ENCODE data around the gene PARD3. TPM values are rescaled to one million over a fixed set of nuclear protein-coding genes. Genes with fewer than 3 reads are reported as not detected.

The PARD3 gene
- total and polyA plus RNA-seq, 10 of the 15 experiments (the other 5 are each of a cell fraction or from before 2014, with no cell fraction given), result 2.6 to 43.1 (median 13.9) TPM

DNA sequence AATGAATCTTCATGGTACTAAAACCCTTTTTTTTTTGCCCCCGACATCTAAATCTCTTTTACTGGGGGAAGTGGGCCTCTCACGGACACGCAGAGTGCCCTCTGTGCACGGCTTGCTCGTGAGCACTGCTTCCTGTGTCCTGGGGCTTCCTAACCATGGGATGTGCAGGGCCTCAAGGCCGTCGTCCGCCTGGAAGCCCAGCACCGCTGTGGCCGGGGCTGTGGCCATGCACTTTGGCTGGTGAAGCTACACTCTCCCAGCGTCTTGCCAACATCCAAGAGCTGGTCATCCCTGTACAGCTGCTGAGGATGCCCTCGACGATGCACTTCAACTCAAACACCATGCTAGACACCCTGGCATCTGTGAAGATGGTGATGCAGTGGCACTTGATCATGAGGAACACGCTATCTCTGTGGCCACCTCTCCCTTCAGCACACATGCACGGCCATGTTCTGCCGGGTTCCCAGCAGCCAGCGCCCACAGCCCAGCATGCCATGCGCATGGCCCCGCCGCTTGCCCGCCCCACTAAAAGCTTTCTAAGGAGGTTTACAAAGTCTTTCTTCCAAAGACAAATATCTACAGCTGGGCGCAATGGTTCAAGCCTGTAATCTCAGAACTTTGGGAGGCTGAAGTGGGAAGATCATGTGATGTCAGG, 326.5 kb downstream of the PARD3 start:
- Histone ChIP-seq H3K36me3 (ENCODE audit: control insufficient read depth in 2 of 2, insufficient read depth in 2 of 2, low read length in 1 of 2) (no peaks in the 10 kb centered on the region; a peak in 1 of 4 replicates), H3K4me2 (ENCODE audit: control insufficient read depth, insufficient read depth) (no peak overlapping the region), H3K4me3 (no peak overlapping the region), H3K9me3 (replicated peaks; ENCODE audit: control insufficient read depth, insufficient read depth, low read length) (no peaks in the 10 kb centered on the region), H3K79me2 (ENCODE audit: control insufficient read depth, insufficient read depth, low read length) (no peaks in the 10 kb centered on the region), H2AFZ (ENCODE audit: control insufficient read depth, low read depth, low read length) (no peak overlapping the region), H3K27ac (ENCODE audit: control insufficient read depth, insufficient read depth) (no peak overlapping the region), H4K20me1 (ENCODE audit: control insufficient read depth, insufficient read depth) (no peaks in the 10 kb centered on the region), H3K27me3 (replicated peaks in 1 of 2; ENCODE audit: control insufficient read depth in 2 of 2, insufficient read depth in 2 of 2, low read length in 1 of 2) (no peaks in the 10 kb centered on the region), H3K4me1 (ENCODE audit: control insufficient read depth, insufficient read depth, low read length) (no peaks in the 10 kb centered on the region), H3K9ac (ENCODE audit: control insufficient read depth, insufficient read depth, low read length) (no peak overlapping the region)
- DNase-seq (ENCODE audit: low read depth, low spot score), result no peak
- no TSS peak for BruUV-seq (replicated peaks)
- POLR2A ChIA-PET, result interaction anchor here (1.4 kb wide), 1 partner anchor 11 kb away, joined by 3 read pairs; no protein-coding TSS in a partner anchor
- no peak for FAIRE-seq
- intact Hi-C loops (cut with micrococcal nuclease; ENCODE audit: unreplicated experiment) (loop anchor here (10.0 kb wide), 1 partner anchor 64 kb away; no protein-coding TSS in a partner anchor), in situ Hi-C loops (cut with MboI) (no loop called here)
- TF ChIP-seq EP300 (IDR thresholded peaks at IDR 0.05; ENCODE audit: borderline replicate concordance in 1 of 2, control insufficient read depth in 1 of 2, low read depth in 2 of 2, low read length in 2 of 2), result no peak
- TF ChIP-seq NFYA (IDR thresholded peaks at IDR 0.05; ENCODE audit: borderline replicate concordance, low read depth, low read length), result no peak
- TF ChIP-seq JUND (IDR thresholded peaks at IDR 0.05; ENCODE audit: low read depth, low read length), result no peak
- no peak for TF ChIP-seq CBX3 (IDR thresholded peaks at IDR 0.05; ENCODE audit: borderline replicate concordance, low read depth)
- no peak for TF ChIP-seq SIN3A (IDR thresholded peaks at IDR 0.05; ENCODE audit: low read depth, low read length)
- TF ChIP-seq SMAD1 (IDR thresholded peaks at IDR 0.05; ENCODE audit: low read depth, partially characterized antibody), result no peak
- TF ChIP-seq KAT2A (conservative IDR thresholded peaks at IDR 0.05; ENCODE audit: control insufficient read depth, low read depth, low read length), result no peak
- CTCF ChIA-PET, result interaction anchor here (0.6 kb wide), 1 partner anchor 129 kb away, joined by 3 read pairs; no protein-coding TSS in a partner anchor
- no peak for ATAC-seq
- WGBS (ENCODE audit: insufficient coverage, insufficient replicate concordance, low lambda C conversion rate, missing lambda C conversion rate), result 74% methylated on average over 22 of the region's 22 CpGs
- RAD21 ChIA-PET (ENCODE audit: unreplicated experiment), result interaction anchor here (0.8 kb wide), 1 partner anchor 26 kb away, joined by 3 read pairs; no protein-coding TSS in a partner anchor
- SMC1A ChIA-PET (ENCODE audit: uncharacterized antibody, unreplicated experiment), result interaction anchor here (0.9 to 1.0 kb wide), 2 partner anchors 9 to 91 kb away, joined by 3 read pairs; no protein-coding TSS in a partner anchor

Data from GM12878 (cell line).